COLO668 (cell line): ENCODE data around the gene RAPGEF4.

Experiments
- DNase-seq: peaks from one replicate; lab custom pipeline; 2025; ENCODE audit not compliant: unreplicated experiment; lab: John Stamatoyannopoulos, UW

The RAPGEF4 gene

GRCh38 chr2:172896661-172897081 lies 161.0 kb downstream of the RAPGEF4 start:
- DNase-seq = no peak

GRCh38 chr2:172900871-172901270 lies 165.2 kb downstream of the RAPGEF4 start:
- DNase-seq = no peak

GRCh38 chr2:172901913-172902312 lies 166.3 kb downstream of the RAPGEF4 start:
- DNase-seq = no peak

GRCh38 chr2:172904236-172904635 lies 168.6 kb downstream of the RAPGEF4 start:
- no peak for DNase-seq

- no peak for DNase-seq
Measured at GRCh38 chr2:172905937-172906811, 170.5 kb downstream of the RAPGEF4 start.

GRCh38 chr2:172908275-172908674 lies 172.6 kb downstream of the RAPGEF4 start:
- no peak for DNase-seq

GRCh38 chr2:172909454-172909853 lies 173.8 kb downstream of the RAPGEF4 start:
- no peak for DNase-seq

- DNase-seq = no peak
Measured at GRCh38 chr2:172912266-172912665, 176.6 kb downstream of the RAPGEF4 start.

GRCh38 chr2:172914341-172915008 lies 178.8 kb downstream of the RAPGEF4 start:
- DNase-seq = no peak

GRCh38 chr2:172917716-172918115 lies 182.1 kb downstream of the RAPGEF4 start:
- no peak for DNase-seq

GRCh38 chr2:172919732-172920131 lies 184.1 kb downstream of the RAPGEF4 start:
- no peak for DNase-seq

GRCh38 chr2:172921532-172922236 lies 186.0 kb downstream of the RAPGEF4 start:
- no peak for DNase-seq

- DNase-seq = no peak
Measured at GRCh38 chr2:172922306-172922705, 186.7 kb downstream of the RAPGEF4 start.

GRCh38 chr2:172922815-172923214 lies 187.2 kb downstream of the RAPGEF4 start:
- DNase-seq = no peak

- DNase-seq = no peak
Measured at GRCh38 chr2:172924097-172924660, 188.5 kb downstream of the RAPGEF4 start.

GRCh38 chr2:172925600-172925999 lies 190.0 kb downstream of the RAPGEF4 start:
- DNase-seq = no peak

- no peak for DNase-seq
Measured at GRCh38 chr2:172926785-172927640, 191.4 kb downstream of the RAPGEF4 start.

GRCh38 chr2:172927641-172928357 lies 192.2 kb downstream of the RAPGEF4 start:
- DNase-seq = no peak

GRCh38 chr2:172928756-172929155 lies 193.1 kb downstream of the RAPGEF4 start:
- no peak for DNase-seq

- DNase-seq = no peak
Measured at GRCh38 chr2:172929644-172930043, 194.0 kb downstream of the RAPGEF4 start.
